EH (cell line): ENCODE measurements around the gene RPUSD3.
"Not testable (repeated sequence)": the region's sequence is repeated elsewhere in the genome, so short reads cannot be mapped to it uniquely, and the experiment has no call there.

Source experiments
- DNase-seq: peaks from one replicate; pipeline ENCODE4 v3.0.0-alpha.2; 2015; ENCODE audit warnings: low read depth

RPUSD3 gene

DNA sequence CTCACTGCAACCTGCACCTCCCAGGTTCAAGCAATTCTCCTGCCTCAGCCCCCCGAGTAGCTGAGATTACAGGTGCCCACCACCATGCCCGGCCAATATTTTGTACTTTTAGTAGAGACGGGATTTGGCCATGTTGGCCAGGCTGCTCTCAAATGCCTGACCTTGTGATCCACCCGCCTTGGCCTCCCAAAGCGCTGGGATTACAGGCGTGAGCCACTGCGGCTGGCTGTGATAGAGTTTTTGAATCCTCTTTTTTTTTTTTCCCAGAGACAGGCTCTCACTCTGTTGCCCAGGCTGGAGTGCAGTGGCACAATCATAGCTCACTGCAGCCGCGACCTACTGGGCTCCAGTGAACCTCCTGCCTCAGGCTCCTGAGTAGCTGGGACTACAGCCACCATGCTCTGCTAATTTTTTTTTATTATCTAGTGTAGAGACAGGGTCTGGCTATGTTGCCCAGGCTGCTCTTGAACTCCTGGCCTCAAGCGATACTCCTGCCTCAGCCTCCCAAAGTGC lies 21.4 kb upstream of the RPUSD3 start:
- DNase-seq: not testable (repeated sequence)

DNA sequence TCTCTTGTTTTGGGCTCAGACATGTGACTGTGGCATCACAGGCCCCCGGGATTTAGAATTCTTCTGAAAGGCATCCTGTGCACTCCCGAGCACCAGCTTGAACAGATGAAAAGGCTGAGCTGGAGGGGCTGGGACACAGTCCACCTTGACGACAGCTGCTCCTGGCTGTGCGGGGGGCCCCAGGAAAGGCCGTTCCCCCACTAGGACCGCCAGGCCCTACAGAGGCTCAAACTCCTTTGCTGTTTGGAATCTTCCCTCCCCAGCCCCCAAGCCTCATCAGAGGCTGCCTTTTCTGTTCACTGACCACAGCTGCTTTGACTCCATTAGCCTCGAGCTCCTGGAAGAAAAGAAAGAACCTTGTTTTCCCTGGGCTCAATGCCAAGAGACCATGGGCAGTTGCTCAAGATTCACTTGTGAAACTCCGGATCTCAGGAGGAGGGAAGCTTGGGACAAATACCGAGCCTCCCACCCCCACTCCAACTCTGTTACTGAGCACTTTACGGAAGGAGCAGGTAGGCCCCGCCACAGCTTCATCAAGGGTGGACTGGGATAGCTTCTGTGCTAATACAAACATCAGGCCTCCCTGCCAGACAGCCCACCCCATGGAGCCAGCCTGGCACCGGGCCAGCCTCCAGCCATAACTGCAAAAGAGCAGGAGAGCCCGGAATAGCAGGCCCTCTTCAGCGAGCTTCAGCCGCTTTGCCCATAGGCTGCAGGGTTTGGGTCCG lies 20.6 kb upstream of the RPUSD3 start:
- peak; percentile 84 for DNase-seq

DNA sequence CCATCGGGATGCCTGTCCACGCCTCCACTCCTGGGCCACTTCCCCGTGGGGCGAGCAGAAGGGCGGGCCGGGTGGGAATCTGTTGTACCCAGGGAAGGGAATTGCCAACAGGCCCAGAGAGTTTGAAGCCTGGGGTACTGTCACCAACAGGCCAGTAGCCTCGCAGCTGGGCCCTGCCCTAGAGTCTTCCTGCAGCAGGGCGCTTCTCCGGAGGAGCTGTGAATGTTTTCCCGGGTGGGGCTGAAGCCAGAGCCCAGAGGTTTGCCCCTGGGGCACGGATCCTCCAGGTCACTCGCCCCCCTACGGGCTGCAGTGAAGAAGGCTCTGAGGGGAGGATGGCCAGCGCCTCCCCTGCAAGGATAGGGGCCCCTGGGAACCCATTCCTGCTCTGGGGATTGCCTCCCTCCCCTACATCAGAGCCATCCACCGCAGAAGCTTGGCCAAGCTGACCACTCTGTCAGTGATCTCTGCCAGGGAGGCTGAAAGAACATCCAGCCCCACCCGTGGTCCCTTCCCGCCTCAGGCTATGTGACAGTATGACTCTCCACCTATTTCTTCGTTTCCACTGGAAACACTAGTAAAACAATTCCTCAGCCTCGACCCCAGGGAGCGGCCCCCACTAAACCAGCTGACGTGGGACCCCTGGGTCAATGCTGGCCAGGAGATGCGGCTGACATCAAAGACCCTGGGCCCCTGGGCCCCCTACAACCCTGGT lies 19.4 kb upstream of the RPUSD3 start:
- no peak for DNase-seq

DNA sequence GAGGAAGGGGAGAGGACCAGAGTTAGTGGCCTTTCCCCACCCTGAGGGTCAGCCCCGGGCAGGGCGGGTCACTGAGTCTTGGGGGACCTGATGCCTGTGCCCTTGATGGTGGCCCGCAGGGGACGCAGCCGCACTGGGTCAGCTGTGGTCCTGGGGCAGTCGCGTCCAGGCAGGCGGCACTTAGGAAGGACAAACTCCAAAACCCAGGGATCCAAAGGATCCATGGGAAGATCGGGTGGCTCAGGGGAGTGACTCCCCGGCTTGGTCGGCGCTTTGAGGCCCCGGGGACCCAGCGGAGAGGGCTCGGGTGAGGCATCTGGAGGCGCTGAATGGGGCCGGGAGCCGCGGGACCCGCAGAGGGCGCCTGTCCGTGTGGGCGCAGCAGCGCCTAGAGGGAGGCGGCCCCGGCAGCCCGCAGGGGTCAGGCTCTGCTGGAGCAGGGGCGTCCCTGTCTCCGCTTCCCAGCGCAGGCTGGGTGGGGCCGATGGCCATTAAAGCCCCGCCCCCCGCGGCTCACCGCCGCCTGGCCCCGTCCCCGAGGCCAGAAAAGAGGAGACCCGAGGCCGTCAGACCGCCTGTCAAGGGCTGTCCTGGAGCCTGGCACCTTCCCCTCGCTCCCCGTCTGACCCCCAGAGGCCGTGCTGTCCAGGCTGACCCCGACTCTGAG lies 18.7 kb upstream of the RPUSD3 start:
- peak; percentile 65 for DNase-seq

DNA sequence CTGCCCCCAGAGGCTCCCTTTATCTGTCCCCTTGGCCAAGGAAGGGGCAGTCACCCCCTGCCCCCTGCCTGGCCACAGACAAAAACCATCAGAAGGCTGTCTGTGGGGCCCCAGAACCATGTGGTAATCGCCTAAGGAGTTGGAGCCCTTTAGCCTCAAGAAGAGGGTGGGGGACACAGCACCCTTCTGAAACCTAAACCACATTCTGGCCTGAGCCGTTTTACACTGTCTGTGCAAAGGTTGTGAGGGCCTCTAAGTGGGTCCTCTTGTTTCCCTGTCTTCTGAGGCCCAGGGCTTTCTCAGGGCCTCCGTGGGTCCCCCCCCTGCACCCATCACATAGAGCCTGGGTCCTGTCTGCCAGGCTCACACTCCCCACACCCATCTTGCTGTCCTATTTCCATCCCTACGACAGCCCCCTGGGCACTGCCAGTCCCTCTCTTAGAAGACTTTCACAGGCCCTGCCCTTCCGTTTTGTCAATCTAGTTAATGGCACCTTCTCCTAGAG lies 17.9 kb upstream of the RPUSD3 start:
- DNase-seq: no peak

DNA sequence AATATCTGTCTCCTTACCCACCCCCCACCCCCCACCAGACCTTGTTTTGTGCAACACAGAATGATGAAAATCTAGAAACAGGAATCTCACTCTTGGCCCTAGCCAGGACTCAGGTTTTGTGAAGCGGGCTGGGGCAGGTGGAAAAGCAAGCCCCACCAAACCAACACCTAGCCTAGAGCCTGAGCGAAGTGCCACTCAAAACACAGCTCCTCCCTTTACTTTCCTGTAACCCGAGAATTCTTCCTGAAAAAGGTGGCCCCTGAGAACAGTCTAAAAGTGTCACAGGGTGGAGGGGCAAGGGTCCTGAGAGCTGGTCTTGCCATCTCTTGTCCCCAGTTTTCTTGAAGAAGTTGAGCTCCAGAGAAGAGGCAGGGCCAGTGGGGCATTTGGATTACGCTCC lies 17.4 kb upstream of the RPUSD3 start:
- no peak for DNase-seq

DNA sequence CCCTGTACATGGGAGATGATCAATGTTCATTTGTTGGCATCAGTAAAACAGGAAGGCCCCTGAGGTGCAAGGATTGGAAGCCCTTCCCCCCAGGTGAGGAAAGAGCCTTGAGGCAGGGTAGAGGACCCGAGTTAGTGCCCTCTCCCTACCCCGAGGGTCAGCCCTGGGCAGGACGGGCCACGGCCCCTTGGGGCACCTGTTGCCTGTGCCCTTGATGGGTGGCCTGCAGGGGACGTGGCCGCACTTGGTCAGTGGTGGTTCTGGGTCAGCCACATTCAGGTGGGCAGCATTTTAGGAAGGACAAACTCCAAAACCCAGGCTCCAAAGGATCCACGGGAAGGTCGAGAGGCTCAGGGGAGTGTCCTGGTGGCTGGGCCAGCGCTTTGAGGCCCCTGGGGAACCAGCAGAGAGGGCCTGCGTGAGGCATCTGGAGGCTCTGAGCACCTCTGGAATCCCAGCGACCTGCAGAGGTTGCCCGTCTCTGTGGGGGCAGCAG lies 15.8 kb upstream of the RPUSD3 start:
- no peak for DNase-seq

DNA sequence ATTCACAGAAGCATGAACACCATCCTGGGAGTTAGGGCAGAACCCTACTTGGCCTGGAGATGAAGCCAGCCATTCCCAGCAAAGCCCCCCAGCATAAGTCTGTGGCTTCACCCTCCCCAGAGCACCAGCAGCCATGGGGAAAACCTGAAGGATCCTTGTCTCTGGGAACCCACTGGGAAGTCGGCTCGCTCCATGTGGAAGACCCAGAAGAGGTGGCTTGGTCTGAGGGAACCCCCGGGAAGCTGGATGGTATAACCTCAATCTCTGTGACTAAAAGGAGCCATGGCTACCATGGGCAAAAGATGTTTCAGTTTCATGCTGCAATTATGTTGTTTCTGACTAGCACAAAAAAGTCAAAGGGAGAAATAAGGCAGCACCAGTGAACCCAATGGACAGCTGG lies 11.8 kb upstream of the RPUSD3 start:
- no peak for DNase-seq

DNA sequence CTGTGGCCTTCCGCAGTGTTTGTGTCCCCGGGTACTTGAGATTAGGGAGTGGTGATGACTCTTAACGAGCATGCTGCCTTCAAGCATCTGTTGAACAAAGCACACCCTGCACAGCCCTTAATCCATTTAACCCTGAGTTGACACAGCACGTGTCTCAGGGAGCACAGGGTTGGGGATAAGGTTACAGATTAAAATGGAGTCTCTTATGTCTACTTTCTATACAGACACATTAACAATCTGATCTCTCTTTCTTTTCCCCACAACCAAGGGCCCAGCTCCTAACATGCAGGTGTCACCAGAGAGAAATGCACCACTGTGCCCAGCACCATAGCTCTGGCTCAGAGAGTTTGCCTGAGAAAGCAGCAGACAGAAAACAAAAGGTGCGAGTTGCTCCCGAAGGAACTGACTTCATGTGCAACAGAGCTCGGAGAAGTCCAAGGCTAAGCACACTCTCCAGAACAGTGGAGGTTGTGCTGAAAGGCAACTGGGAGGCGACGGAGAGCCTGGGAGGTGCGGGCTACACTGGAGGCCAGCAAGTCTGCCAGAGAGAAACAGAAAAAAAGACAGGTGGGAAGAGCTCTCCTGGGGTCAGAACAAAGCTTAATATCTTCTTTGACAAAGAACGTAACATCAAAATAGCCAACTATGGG lies 10.6 kb upstream of the RPUSD3 start:
- DNase-seq: not testable (repeated sequence)

DNA sequence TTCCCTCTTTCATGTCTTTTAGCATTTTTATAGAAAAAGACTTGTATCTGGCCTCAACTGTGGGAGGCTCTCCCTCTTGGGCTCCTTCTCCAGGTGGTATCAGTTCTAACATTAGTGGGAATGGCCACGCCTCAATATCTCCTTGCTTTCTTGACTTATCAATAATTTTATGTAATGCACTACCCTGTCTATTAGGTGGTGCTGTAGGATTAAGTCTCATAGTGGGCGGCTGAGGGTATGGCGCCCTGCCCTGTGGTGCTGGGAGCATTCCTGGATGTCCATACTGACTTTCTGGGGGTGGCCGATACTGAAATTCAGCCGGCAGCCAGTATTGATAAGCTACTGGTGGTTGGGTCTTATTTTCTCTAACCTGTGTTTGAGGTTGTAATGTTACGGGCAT lies 8.7 kb upstream of the RPUSD3 start:
- DNase-seq: no peak

DNA sequence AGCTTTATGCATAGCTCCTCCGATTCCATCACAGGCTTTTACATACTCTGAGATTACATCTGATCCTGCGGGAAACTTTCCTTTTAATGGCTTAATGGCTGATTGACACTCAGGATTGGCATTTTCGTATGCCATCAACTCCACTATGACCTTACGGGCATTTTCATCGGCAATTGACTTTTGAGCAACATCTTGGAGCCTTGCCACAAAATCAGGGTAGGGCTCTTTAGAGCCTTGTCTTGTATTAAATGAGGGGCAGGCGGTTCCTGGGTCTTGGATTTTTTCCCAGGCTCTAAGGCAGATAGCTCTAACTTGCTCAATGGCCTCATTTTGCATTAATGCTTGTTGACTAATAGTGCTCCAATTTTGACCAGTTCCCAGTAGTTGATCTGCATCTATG lies 8.1 kb upstream of the RPUSD3 start:
- not testable (repeated sequence) for DNase-seq

DNA sequence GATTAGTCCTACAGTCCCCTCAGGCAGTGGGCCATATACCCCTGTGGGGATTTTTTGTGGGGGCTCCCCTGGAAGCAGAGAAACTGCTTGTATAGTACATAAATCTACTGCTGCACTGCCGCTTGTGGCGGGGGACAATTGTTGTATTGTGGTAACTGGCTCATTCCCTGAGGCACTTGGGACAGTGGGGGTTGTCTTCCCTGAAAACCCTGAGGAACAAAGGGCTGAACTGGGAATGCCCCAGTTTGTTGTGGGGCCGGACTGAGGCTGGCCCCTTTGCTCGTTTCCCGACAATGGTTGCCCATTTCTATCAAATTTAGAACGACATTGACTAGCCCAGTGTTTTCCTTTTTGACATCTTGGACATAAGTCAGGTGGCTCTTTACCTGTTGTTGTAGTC lies 7.6 kb upstream of the RPUSD3 start:
- DNase-seq: not testable (repeated sequence)

DNA sequence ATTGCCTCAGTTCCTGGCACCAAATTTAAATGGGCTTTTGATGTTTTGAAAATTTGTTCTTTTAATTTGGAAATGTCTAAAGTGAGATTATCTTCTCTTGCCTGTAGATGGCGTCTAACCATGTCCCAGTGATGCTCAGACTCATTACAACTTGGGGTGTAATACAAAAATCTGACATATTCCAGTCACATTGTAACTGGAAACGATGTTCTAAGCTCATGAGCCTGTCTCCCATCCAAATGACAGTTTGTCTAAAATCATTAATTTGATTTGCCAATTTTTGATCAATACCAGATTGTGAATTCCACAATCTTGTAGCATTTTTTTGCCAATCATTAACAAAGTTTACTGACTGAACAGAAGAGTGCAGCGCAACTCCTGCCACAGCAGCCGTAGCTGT lies 5.1 kb upstream of the RPUSD3 start:
- DNase-seq: peak; percentile 42

DNA sequence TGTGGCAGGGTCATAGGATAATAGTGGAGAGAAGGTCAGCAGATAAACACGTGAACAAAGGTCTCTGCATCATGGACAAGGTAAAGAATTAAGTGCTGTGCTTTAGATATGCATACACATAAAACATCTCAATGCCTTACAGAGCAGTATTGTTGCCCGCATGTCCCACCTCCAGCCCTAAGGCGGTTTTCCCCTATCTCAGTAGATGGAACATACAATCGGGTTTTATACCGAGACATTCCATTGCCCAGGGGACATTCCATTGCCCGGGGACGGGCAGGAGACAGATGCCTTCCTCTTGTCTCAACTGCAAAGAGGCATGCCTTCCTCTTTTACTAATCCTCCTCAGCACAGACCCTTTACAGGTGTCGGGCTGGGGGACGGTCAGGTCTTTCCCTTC lies 4.1 kb upstream of the RPUSD3 start:
- not testable (repeated sequence) for DNase-seq

DNA sequence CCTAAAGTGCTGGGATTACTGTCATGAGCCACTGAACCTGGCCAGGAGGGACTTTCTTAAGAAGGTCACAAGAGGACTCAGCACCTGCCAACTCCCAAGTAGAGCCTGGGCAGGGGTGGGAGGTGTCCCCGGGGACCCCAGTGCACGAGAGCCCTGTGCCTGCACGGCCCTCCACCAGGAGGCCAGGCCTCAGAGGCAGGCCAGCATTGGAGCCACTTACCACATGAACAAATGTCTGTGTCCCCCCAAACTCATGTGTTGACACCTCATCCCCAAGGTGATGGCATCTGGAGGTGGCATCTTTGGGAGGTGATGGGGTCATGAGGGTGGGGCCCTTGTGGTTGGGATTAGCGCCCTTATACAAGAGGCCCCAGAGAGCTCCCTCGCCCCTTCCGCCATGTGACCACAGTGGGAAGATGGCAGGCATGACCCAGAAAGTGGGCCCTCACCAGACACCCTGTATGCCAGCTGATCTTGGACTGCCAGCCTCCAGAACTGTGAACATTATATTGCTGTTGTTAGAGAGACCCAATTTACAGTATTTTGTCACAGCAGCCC lies 3.2 kb upstream of the RPUSD3 start:
- no peak for DNase-seq

DNA sequence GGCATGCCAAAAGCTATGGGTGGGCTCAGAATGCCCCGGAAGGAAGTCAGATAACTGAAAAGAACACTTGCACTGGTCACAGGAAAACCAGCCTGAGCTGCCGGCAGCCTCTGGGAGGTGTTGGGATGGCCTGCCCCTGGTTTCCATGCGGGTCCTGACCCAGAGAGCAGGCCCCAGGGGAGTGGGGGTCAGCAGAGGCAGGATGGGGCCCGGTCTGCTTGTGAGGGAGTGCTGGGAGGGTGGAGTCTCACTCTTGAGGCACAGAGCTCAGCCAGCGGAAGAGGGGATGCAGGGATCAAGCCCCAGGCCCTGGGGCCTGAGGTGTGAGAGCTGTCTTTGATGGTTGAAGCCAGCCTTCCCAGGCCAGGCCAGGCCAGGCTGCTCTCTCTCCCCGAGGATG lies 2.4 kb upstream of the RPUSD3 start:
- DNase-seq: no peak

DNA sequence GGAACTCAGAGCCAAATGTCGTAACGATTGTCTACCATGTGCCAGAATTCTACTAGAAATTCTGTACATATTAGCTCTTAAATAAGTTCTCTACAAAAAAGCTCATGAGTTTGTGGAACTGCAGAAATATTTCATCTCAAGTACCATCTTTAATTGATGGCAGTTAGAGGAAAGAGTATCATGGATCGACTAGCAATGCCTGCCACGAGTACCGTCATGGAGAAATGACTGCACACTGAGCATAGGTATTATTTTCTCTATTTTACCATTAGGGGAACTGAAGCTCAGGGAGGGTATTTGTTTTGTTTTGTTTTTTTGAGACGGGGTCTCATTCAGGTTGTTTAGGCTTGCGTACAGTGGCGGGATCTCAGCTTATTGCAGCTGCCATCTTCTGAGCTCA lies 2.8 kb downstream of the RPUSD3 start:
- DNase-seq: no peak

DNA sequence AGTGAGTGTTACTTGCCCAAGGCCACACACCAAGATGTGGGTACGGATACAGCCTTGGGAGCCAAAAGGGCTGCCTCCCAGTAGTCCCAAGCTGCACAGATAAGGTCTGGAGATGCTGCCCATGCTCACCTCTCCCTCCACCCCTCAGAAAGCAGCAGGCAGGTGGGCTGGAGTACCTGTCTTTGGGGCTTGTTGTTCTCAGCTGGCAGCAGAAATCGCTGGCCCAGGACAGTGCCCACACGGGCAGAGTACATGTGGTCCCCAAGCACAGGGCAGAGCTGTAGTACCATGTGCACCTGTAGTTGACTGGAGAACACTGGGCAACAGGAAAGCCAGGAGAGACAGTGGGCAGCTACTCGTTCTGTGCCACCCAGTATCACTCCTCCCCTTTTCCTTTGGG lies 5.0 kb downstream of the RPUSD3 start:
- no peak for DNase-seq

DNA sequence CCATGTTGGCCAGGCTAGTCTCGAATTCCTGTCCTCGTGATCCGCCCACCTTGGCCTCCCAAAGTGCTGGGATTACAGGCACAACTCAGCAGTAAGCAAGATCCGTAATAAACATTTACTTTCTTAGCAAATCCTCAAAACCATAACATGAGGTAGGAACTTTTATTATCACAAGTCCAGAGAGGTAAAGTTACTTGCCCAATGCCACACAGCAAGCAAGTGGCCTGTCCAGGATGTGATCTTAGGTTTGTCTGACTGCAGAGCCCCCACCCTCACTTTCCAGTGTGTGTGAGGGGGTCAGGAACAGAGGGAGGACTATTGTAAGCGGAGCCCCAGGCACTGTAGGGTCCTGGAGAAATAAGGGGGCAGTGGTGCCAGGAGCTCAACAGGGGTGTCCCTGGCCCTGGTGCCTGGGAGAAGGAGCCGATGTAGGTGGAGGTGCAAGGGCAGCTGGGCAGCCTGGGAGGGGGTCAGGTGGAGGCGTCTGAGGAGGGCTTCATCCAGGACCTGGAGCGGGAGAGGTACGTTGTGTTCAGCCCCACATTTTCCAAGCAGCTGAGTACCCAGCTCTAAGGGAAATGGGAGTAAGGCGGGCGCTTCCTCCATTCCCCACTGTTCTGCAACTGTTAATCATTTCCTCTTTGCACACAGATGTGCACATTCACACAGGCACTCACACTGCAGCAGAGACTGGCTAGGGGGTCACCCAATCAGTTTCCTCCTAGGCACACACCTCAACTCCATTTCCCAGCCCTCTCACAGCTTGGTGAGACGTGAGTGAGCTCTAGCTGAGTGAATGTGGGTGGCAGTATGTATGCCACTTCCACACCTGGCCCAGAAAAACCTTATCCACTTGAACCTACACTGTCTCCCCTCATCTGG lies 5.9 kb downstream of the RPUSD3 start:
- no peak for DNase-seq

DNA sequence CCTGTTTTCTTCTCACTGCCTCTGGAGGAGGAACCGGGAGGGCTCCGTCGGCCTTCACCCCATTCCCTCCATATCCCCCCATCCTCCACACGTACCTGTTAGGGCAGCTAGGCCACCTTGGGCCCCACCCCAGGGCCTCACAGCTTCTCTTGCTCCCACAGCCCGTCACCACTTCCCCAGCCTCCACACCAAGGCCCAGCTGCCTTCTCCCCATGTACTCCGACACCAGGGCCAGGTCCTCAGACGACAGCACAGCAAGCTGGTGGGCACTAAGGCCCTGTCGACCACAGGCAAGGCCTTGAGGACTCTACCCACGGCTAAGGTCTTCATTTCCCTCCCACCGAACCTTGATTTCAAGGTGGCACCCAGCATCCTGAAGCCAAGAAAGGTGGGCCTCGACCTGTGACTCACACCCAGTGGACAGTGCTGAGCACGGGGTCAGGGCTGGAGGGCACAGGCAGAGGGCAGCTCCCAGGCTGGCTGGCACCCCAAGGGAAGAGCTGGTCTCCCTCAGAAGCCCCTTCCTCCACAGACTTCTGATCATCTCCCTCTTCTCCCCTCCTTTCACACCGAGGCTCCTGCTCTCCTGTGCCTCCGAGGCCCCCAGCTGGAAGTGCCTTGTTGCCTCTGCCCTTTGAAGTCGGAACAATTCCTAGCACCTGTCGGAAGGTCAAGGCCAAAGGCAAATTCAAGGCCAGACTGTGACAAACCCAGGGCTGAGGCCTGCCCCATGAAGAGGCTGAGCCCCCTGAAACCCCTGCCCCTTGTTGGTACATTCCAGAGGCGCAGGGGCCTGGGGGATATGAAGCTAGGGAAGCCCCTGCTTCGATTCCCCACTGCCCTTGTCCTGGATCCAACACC lies 9.1 kb downstream of the RPUSD3 start:
- no peak for DNase-seq
